Measurements from ENCODE around the gene GRK4. TPM values are rescaled to one million over a fixed set of nuclear protein-coding genes. Genes with fewer than 3 reads are reported as not detected.

Gene GRK4
- total and polyA plus RNA-seq, 2 donors: 2.3 to 5.6 TPM

- H3K27me3 ChIP-seq (ENCODE audit: control insufficient read depth in 2 of 2, insufficient read depth in 1 of 2, low read length in 1 of 2): peaks cover 0 to 39% of the 10 kb centered on the region in 2 donors
- no peak overlapping the region for H3K27ac ChIP-seq (ENCODE audit: low read depth in 1 of 2, low read length in 1 of 2)
- no peak overlapping the region for H3K4me3 ChIP-seq (ENCODE audit: low read length in 2 of 2)
- DNase-seq (ENCODE audit: low read depth in 6 of 9, low spot score in 9 of 9): no peak
- H3K4me1 ChIP-seq (ENCODE audit: control insufficient read depth in 2 of 2, insufficient read depth in 2 of 2, low read length in 2 of 2): peaks cover 0 to 4% of the 10 kb centered on the region in 2 donors
- WGBS: 2% methylated on average over 6 of the region's 6 CpGs
- H3K9me3 ChIP-seq (ENCODE audit: control insufficient read depth in 2 of 2, insufficient read depth in 1 of 2, low read length in 1 of 2): no peaks in the 10 kb centered on the region
- H3K36me3 ChIP-seq (ENCODE audit: control insufficient read depth in 2 of 2, insufficient read depth in 2 of 2, low read length in 1 of 2): no peaks in the 10 kb centered on the region
Observed at GRCh38 chr4:3037957-3038461, 74.6 kb downstream of the GRK4 start.

GRCh38 chr4:3039706-3040366 is 76.5 kb downstream of the GRK4 start:
- H3K27ac ChIP-seq (ENCODE audit: low read depth in 1 of 2, low read length in 1 of 2): no peak overlapping the region
- peaks cover 0 to 43% of the 10 kb centered on the region in 2 donors for H3K27me3 ChIP-seq (ENCODE audit: control insufficient read depth in 2 of 2, insufficient read depth in 1 of 2, low read length in 1 of 2)
- H3K9me3 ChIP-seq (ENCODE audit: control insufficient read depth in 2 of 2, insufficient read depth in 1 of 2, low read length in 1 of 2): no peaks in the 10 kb centered on the region
- DNase-seq (ENCODE audit: low read depth in 6 of 9, low spot score in 9 of 9): no peak
- peaks cover 0 to 4% of the 10 kb centered on the region in 2 donors for H3K4me1 ChIP-seq (ENCODE audit: control insufficient read depth in 2 of 2, insufficient read depth in 2 of 2, low read length in 2 of 2)
- no peaks in the 10 kb centered on the region for H3K36me3 ChIP-seq (ENCODE audit: control insufficient read depth in 2 of 2, insufficient read depth in 2 of 2, low read length in 1 of 2)
- no peak overlapping the region for H3K4me3 ChIP-seq (ENCODE audit: low read length in 2 of 2)
- 97% methylated on average over 8 of the region's 8 CpGs for WGBS

GRCh38 chr4:3040452-3041191 is 77.3 kb downstream of the GRK4 start:
- H3K36me3 ChIP-seq (ENCODE audit: control insufficient read depth in 2 of 2, insufficient read depth in 2 of 2, low read length in 1 of 2): no peaks in the 10 kb centered on the region
- peaks cover 0 to 2% of the 10 kb centered on the region in 2 donors for H3K9me3 ChIP-seq (ENCODE audit: control insufficient read depth in 2 of 2, insufficient read depth in 1 of 2, low read length in 1 of 2)
- peaks cover 0 to 45% of the 10 kb centered on the region in 2 donors for H3K27me3 ChIP-seq (ENCODE audit: control insufficient read depth in 2 of 2, insufficient read depth in 1 of 2, low read length in 1 of 2)
- peaks cover 4 to 10% of the 10 kb centered on the region in 2 donors for H3K4me1 ChIP-seq (ENCODE audit: control insufficient read depth in 2 of 2, insufficient read depth in 2 of 2, low read length in 2 of 2)
- 91% methylated on average over 28 of the region's 28 CpGs for WGBS
- DNase-seq (ENCODE audit: low read depth in 6 of 9, low spot score in 9 of 9): no peak
- no peak overlapping the region for H3K27ac ChIP-seq (ENCODE audit: low read depth in 1 of 2, low read length in 1 of 2)
- H3K4me3 ChIP-seq (ENCODE audit: low read length in 2 of 2): no peak overlapping the region

- Histone ChIP-seq H3K27me3 (ENCODE audit: control insufficient read depth in 2 of 2, insufficient read depth in 1 of 2, low read length in 1 of 2) (peaks cover 0 to 46% of the 10 kb centered on the region in 2 donors), H3K9me3 (ENCODE audit: control insufficient read depth in 2 of 2, insufficient read depth in 1 of 2, low read length in 1 of 2) (peaks cover 0 to 4% of the 10 kb centered on the region in 2 donors), H3K4me3 (ENCODE audit: low read length in 2 of 2) (peak overlapping the region in 1 of 2 donors; percentile 44), H3K36me3 (ENCODE audit: control insufficient read depth in 2 of 2, insufficient read depth in 2 of 2, low read length in 1 of 2) (no peaks in the 10 kb centered on the region), H3K4me1 (ENCODE audit: control insufficient read depth in 2 of 2, insufficient read depth in 2 of 2, low read length in 2 of 2) (peaks cover 4 to 10% of the 10 kb centered on the region in 2 donors), H3K27ac (ENCODE audit: low read depth in 1 of 2, low read length in 1 of 2) (peak overlapping the region in 1 of 2 donors; percentile 70)
- DNase-seq (ENCODE audit: low read depth in 6 of 9, low spot score in 9 of 9): no peak
- 44% methylated on average over 57 of the region's 57 CpGs for WGBS
Observed at GRCh38 chr4:3041192-3042142, 78.1 kb downstream of the GRK4 start.

GRCh38 chr4:3042226-3042625 is 78.9 kb downstream of the GRK4 start:
- peaks cover 0 to 4% of the 10 kb centered on the region in 2 donors for H3K9me3 ChIP-seq (ENCODE audit: control insufficient read depth in 2 of 2, insufficient read depth in 1 of 2, low read length in 1 of 2)
- 70% methylated on average over 10 of the region's 10 CpGs for WGBS
- peaks cover 0 to 43% of the 10 kb centered on the region in 2 donors for H3K27me3 ChIP-seq (ENCODE audit: control insufficient read depth in 2 of 2, insufficient read depth in 1 of 2, low read length in 1 of 2)
- H3K36me3 ChIP-seq (ENCODE audit: control insufficient read depth in 2 of 2, insufficient read depth in 2 of 2, low read length in 1 of 2): no peaks in the 10 kb centered on the region
- no peak for DNase-seq (ENCODE audit: low read depth in 6 of 9, low spot score in 9 of 9)
- H3K4me1 ChIP-seq (ENCODE audit: control insufficient read depth in 2 of 2, insufficient read depth in 2 of 2, low read length in 2 of 2): peaks cover 4 to 9% of the 10 kb centered on the region in 2 donors
- no peak overlapping the region for H3K27ac ChIP-seq (ENCODE audit: low read depth in 1 of 2, low read length in 1 of 2)
- H3K4me3 ChIP-seq (ENCODE audit: low read length in 2 of 2): peak overlapping the region in 1 of 2 donors; percentile 44

- peaks cover 0 to 38% of the 10 kb centered on the region in 2 donors for H3K27me3 ChIP-seq (ENCODE audit: control insufficient read depth in 2 of 2, insufficient read depth in 1 of 2, low read length in 1 of 2)
- no peak overlapping the region for H3K27ac ChIP-seq (ENCODE audit: low read depth in 1 of 2, low read length in 1 of 2)
- H3K36me3 ChIP-seq (ENCODE audit: control insufficient read depth in 2 of 2, insufficient read depth in 2 of 2, low read length in 1 of 2): no peaks in the 10 kb centered on the region
- peaks cover 4 to 8% of the 10 kb centered on the region in 2 donors for H3K4me1 ChIP-seq (ENCODE audit: control insufficient read depth in 2 of 2, insufficient read depth in 2 of 2, low read length in 2 of 2)
- H3K9me3 ChIP-seq (ENCODE audit: control insufficient read depth in 2 of 2, insufficient read depth in 1 of 2, low read length in 1 of 2): peaks cover 0 to 4% of the 10 kb centered on the region in 2 donors
- no peak overlapping the region for H3K4me3 ChIP-seq (ENCODE audit: low read length in 2 of 2)
- WGBS: 96% methylated on average over 11 of the region's 11 CpGs
- no peak for DNase-seq (ENCODE audit: low read depth in 6 of 9, low spot score in 9 of 9)
Observed at GRCh38 chr4:3043282-3044020, 80.1 kb downstream of the GRK4 start.

GRCh38 chr4:3044870-3045819 is 81.8 kb downstream of the GRK4 start:
- WGBS: 60% methylated on average over 22 of the region's 22 CpGs
- no peaks in the 10 kb centered on the region for H3K36me3 ChIP-seq (ENCODE audit: control insufficient read depth in 2 of 2, insufficient read depth in 2 of 2, low read length in 1 of 2)
- peaks cover 4 to 8% of the 10 kb centered on the region in 2 donors for H3K4me1 ChIP-seq (ENCODE audit: control insufficient read depth in 2 of 2, insufficient read depth in 2 of 2, low read length in 2 of 2)
- peak in 2 of 9 donors; percentile 32 to 56 for DNase-seq (ENCODE audit: low read depth in 6 of 9, low spot score in 9 of 9)
- peaks cover 0 to 4% of the 10 kb centered on the region in 2 donors for H3K9me3 ChIP-seq (ENCODE audit: control insufficient read depth in 2 of 2, insufficient read depth in 1 of 2, low read length in 1 of 2)
- no peak overlapping the region for H3K27ac ChIP-seq (ENCODE audit: low read depth in 1 of 2, low read length in 1 of 2)
- H3K4me3 ChIP-seq (ENCODE audit: low read length in 2 of 2): no peak overlapping the region
- H3K27me3 ChIP-seq (ENCODE audit: control insufficient read depth in 2 of 2, insufficient read depth in 1 of 2, low read length in 1 of 2): peaks cover 0 to 33% of the 10 kb centered on the region in 2 donors

Data from thymus (tissue), 11 donors.